GM19351 (cell line): ENCODE results near the gene STX18.

Source experiments
- ATAC-seq: cut with Tn5 transposase; IDR thresholded peaks from one replicate; pipeline ENCODE4 v1.9.1; 2021; ENCODE audit warnings: mild to moderate bottlenecking, moderate library complexity; ENCODE audit not compliant: unreplicated experiment

Gene STX18

GRCh38 chr4:4446434-4446833, 95.4 kb downstream of the STX18 start:
- ATAC-seq = no peak

DNA sequence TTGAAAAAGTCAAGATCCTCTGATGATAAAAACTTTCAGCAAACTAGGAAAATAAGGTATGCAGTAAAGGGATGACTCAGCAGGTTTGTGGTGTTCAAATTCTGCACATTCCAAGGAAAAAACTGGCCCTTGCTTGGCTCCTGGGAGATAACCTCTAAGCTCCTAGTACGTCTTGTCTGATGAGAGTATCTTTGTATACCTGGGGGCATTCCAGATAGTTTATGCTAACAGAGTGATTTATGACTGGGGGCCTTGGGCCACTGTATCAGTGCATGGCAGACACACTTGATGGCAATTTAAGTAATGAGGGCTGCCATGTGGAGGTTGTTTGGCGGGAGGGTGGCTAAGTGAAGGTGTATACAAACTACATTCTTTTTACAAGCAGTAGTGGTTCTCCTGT, 98.0 kb downstream of the STX18 start:
- ATAC-seq = no peak

GRCh38 chr4:4440333-4441061, 101.4 kb downstream of the STX18 start:
- peak; percentile 78 for ATAC-seq

GRCh38 chr4:4439782-4440181, 102.1 kb downstream of the STX18 start:
- no peak for ATAC-seq

GRCh38 chr4:4438891-4439290, 103.0 kb downstream of the STX18 start:
- ATAC-seq = no peak

DNA sequence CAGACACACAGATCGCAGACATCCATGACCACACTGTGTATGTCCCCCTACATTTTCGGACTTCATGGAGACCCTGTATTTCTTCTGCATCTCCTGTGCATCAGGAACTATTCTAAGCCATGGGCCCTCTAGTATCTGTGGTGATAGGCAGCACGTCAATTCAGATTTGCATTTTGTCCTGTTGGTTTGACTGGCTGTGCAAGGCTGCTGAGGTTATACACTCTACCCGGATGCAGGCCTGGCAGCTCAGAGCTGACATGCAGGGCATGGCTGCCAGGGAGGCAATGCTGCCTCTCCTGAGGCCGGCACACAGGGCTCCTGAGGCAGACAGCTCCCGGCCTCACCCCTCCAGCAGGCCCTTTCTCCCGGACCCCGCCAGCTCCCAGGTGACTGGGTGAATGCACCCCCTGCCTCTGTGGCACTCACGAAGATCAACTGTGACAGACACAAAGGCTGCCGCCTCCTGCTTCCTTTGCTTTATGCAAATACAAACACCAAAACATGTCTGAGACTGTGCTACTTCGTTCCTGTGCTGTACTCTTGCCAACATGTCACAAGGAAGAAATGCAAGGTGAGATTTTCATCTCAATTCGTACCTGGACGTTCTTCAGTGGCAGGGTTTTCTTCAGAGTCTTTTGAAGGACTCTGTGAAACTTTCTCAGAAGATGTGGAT, 103.9 kb downstream of the STX18 start:
- no peak for ATAC-seq

GRCh38 chr4:4436244-4436823, 105.5 kb downstream of the STX18 start:
- ATAC-seq = no peak

GRCh38 chr4:4433941-4434340, 107.9 kb downstream of the STX18 start:
- no peak for ATAC-seq

DNA sequence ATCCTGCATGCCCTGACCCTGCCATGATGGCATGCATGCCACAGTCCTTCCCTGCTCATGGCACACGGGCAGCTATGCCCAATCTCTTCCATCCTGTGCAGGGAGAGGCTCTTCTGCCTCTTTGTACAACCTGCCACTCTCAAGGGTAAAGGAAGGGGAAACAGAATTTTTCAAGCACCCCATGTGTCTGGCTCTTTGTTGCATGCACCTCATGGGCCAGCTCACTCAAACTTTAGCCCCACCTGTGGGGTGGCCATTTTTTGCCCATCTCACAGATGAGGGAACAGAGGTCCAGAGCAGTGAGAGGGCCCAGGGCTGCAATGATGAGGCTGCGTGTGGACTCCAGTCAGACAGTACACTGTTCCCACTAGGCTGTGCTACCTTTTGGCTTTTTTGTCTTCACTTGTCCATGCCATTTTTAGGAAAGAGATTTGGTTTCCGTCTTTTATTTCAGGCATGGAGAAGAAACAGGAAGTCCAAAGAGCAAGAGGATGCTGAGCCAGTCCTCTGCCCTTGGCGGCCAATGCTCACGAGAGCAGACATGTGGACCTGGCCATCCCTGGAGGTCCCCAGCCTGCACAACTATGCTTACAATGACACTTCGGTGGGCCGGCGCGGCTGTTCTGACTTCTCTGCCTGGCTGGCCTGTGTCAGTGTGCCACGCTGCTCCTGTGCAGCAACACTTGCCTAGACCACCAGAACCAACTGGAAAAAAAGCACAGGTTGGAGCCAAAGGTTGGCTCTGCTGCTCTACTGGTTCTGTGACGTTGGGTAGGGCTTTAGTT, 109.3 kb downstream of the STX18 start:
- no peak for ATAC-seq

DNA sequence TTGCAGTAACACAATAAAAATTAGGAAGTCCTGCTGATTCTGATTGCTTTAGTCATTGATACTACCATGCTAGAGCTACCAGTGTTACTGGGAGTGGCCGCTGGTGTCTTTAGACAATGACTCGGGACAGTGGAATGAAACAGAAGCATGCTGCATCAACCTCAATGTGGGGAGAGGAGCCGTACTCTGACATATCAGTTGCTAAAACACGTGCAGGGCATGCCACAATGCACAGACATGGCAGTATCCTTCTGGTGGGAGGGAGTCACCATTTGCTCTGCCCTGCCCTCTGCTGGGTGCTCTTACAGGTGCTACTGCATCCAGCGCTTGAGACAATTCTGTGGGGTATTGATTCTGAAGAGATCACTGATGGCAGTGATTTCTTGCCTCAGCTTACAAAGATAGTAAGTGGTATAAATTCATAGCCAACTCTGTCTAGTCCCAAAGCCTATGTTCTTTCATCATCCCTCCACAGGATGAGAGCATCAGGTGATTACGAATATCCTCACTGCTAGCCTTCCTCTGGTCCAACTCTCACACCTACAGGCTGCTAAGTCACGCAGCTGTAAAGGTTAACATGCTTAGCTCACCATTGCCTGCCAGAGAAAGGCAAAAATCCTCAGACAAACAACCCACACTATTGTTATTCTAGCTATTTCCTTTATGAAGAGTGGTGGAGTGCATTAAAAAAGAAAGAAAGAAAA, 111.2 kb downstream of the STX18 start:
- peak; percentile 95 for ATAC-seq

DNA sequence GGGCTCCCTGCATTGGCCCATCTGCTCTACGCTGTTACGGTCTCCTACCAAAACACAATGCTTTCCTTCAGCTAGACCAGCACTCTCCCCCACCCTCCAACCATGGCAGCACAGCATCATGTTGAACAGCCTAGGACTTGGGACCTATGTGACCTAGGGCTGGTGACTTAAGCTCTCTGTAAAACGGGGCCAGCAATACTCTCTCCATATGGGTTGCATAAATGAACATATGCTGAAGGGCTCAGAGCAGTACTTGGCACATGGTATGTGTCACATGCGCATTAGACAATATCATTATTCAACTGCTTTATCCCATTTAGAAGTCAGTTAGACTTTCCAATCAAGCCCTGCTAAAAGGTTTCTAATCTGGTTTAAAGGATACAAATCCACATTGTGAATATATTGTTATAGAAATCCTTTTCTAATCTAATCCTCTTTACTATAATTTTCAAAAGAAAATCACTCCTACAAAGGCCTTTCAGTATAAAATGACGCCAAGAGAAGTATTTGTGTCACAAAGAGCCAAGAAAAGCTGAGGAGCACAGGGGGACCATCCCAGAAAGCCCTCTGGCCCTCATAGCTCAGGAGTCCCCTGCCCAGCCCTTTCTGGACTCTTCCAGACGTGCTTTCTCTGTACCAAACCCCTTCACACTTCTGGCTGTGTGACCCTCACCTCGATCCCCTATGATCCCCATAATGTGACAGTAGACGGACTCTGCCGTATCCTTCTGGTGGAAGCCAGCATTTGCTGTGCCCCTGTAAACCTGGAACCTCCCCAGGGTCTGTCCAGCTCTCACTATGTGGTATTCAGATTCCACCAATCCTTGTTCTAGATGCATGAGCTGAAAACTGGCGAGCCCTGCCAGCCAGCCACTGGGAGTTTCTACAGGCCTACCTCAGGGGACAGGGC, 112.6 kb downstream of the STX18 start:
- ATAC-seq = no peak

DNA sequence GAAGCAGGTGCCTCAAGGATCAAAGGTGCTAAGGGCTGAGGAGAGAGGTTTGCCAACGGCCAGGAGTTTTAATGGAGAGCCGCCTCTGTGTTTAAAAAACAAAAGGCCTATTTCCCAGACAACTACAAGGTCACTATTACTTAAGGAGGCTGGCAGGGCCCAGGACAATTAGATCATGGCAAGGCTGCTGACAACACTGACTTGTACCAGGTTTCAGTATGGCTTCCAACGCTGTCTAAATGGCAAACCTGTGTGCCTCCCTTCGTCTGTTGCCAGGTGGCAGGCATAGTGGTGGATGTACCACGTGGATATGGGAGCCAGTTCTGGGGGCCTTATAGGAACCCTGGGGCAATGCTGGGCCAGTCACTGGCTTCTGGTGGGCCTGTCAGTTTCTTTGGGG, 114.0 kb downstream of the STX18 start:
- ATAC-seq = no peak

DNA sequence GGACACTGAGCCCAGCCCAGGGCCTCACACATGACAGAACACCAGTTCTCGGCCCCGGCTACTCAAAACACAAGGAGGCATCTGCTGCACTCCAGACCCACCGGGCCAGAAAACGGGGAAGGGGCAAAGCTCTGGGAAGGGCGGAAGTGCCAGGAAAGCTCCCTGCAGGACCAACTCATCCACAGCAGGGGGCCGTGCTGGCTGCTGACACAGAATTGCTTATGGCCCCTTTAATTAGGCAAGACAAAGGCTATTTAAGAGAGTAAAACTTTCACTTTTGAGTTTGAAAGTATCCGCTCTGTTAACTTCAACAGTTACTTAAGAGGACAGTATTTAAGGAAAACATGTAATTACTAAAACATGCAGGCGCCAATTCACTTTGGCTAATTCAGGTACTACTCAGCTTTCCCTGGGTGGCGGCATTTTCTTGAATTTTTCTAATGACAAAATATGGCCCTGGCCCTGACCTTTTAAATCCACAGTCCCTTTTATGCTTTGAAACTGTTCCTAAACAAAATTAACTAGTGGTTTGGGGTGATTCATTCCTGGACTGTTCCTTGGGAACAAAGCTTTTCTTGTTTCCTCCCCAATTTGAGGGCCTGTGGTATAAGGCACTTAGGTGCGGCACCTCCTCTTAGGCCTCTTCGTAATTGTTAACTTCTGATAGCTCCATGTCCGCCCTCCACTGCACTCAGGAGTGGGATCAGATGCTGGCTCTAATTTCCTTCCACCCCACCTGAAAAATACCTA, 114.6 kb downstream of the STX18 start:
- no peak for ATAC-seq

DNA sequence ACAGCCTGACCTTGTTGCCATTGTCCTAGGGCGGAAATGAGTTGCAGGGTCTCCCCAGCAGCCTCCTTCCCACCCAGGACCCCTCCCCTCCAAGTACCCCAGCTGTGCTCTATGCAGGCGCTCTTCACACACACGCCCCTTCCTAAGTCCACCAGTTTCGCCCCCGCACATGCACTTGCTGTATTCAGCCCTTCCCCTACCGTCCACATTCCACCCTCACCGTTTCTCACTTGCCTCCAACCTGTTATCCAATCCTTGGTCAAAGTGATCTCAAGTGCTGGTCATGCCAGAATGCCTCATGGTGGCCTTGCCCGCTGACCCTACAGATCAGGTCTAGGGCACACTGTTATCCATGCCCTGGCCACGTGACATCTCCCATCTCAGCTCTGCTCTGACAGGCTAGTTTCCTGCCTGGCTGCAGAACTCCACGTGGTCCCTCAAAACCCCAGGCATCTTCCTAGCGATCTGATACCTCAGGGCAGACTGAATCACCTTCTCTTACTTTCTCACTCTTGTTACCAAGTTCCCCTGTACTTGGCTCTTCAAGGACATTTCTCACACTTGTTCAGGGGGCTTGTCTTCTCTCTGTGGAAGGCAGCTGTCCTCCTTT, 115.2 kb downstream of the STX18 start:
- ATAC-seq = no peak

DNA sequence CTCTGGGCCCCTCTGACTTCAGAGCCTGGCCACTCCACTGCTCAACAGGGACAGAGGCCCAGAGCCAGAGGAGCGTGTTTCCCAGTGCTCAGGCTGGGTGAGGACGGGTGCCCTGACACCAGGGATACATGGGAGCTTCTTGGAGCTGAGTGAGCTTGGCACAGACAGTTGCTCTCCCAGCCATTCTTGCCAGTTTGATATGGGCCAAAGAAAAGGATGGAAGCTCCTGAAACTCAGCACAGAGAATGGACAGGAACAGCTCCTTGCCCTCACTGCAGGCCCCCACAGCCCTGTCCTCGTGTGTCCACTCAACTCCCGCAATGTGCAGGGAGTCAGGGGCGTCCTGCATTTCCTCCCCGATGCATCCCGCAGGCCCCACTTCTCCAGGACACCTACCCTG, 116.2 kb downstream of the STX18 start:
- no peak for ATAC-seq

GRCh38 chr4:4425119-4425690, 116.6 kb downstream of the STX18 start:
- ATAC-seq = no peak

DNA sequence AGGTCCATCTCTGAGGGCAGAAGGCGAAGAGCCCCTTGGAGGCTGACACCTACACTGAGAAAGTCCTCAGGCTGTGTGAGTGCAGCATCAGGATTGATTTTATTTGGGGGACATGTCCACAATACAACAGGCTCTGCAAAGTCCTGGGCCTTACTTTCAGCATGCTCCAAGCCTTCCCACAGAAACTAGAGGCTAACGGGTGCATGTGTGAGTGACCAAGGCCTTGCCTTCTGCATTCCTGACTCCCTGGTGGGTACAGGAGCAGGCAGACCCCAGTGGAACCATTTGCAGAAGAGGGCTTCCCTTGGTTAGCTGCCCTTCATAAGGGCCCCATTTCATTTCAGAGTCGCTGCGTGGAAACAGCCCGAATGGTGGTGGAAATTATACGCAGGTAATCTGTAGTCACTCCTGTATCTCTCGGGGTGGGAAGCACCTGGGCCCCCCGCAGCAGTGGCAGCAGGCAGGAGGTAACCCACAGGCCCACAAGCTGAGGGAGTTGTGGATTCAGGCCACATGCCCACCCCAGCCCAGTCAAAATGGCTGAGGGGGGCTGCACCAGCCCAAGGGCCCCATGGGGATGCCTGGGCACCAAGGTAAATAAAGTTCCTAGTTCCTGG, 117.2 kb downstream of the STX18 start:
- ATAC-seq = no peak
